ENCODE results near the gene ZFYVE28. TPM values are rescaled to one million over a fixed set of nuclear protein-coding genes. Genes with fewer than 3 reads are reported as not detected.

Gene ZFYVE28
- total RNA-seq, 6 donors from 2014 or later = 10.8 to 51.3 (median 15.2) TPM

DNA sequence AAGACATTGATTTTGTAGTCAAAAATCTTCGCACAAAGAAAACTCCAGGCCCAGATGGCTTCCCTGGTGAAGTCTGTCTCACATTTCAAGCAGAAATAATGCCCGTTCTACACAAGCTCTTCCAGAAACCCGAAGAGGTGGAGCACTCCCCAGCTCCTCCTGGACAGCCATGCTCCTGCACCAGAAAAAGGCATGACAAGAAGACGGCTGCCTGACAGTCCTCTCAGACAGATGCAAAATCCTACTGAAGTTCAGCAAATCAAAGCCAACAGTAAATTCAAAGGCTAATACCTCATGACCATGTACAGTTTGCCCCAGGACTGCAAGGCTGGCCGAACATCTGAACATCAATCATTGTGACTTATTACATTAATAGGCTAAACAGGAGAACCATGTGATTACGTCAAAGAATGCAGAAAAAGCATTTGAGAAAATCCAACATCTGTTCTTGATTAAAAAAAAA lies 125.8 kb downstream of the ZFYVE28 start:
- Histone ChIP-seq H3K4me1 (peaks cover 0 to 5% (median 0%) of the 10 kb centered on the region in 4 donors), H3K27ac (no peak overlapping the region), H3K9me3 (no peaks in the 10 kb centered on the region), H3K4me3 (no peak overlapping the region), H3K36me3 (no peaks in the 10 kb centered on the region), H3K27me3 (no peaks in the 10 kb centered on the region)
- DNase-seq = no peak
- 70 to 71% methylated on average over 6 of the region's 6 CpGs for WGBS, 2 donors
- no peak for TF ChIP-seq EP300 (IDR thresholded peaks at IDR 0.05)
- no peak for TF ChIP-seq POLR2AphosphoS5 (IDR thresholded peaks at IDR 0.05)
- TF ChIP-seq, protein P1, sequence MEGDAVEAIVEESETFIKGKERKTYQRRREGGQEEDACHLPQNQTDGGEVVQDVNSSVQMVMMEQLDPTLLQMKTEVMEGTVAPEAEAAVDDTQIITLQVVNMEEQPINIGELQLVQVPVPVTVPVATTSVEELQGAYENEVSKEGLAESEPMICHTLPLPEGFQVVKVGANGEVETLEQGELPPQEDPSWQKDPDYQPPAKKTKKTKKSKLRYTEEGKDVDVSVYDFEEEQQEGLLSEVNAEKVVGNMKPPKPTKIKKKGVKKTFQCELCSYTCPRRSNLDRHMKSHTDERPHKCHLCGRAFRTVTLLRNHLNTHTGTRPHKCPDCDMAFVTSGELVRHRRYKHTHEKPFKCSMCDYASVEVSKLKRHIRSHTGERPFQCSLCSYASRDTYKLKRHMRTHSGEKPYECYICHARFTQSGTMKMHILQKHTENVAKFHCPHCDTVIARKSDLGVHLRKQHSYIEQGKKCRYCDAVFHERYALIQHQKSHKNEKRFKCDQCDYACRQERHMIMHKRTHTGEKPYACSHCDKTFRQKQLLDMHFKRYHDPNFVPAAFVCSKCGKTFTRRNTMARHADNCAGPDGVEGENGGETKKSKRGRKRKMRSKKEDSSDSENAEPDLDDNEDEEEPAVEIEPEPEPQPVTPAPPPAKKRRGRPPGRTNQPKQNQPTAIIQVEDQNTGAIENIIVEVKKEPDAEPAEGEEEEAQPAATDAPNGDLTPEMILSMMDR (IDR thresholded peaks at IDR 0.05) = no peak
- no peak for TF ChIP-seq POLR2A (IDR thresholded peaks at IDR 0.05)
- ATAC-seq (ENCODE audit: low FRiP score in 2 of 2) = no peak

DNA sequence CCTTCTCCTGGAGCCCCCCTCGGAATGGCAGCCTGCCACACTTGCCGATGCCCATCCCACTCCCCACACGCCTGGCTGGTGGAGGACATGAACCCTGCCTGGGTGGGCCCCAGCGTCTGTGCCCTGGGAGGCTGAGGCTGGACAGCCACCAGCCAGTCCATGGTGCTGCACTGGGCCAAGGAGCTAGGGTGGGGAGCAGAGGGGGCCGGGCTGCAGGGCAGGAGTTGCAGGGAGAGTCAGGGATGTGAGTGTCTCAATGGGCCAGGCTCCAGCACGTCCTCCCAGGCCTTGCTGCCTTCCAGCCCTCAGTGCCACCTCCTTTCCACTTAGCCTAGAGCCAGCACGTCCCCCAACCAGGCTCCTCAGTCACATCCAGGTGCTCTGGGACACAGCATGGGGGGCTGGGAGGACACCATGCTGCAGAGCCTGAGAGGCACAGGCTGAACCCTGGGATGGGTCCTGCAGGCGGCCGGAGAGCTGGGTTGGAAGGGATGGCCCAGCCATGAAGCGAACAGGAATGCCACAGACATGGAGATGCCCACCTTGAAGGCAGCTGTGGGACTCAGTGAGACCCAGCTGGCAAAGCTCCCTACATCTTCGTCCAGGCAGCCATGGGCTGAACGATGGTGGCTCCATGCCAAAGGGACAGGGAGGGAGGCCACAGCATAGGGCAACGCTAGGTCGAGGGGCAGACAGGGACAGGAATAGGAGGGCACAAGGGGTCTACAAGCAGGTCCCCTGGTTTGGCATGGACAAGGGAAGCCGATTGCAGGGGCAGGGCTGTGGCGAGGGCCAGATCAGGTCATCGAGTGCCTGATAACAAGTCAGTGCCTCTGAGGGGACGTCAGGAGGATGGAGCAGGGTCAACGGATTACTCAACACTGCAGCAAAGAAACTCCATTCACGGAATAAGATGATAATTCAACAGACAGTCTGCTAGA lies 126.5 kb downstream of the ZFYVE28 start:
- Histone ChIP-seq H3K9me3 (no peaks in the 10 kb centered on the region), H3K4me1 (peaks cover 0 to 5% (median 0%) of the 10 kb centered on the region in 4 donors), H3K27me3 (no peaks in the 10 kb centered on the region), H3K27ac (peak overlapping the region in 1 of 4 donors; percentile 15), H3K4me3 (no peak overlapping the region), H3K36me3 (no peaks in the 10 kb centered on the region)
- TF ChIP-seq POLR2A (IDR thresholded peaks at IDR 0.05) = no peak
- TF ChIP-seq EP300 (IDR thresholded peaks at IDR 0.05) = no peak
- TF ChIP-seq POLR2AphosphoS5 (IDR thresholded peaks at IDR 0.05) = no peak
- TF ChIP-seq, protein P1 (IDR thresholded peaks at IDR 0.05) = no peak
- peak; percentile 11 to 66 for DNase-seq
- peak in 1 of 2 donors; percentile 7 for ATAC-seq (ENCODE audit: low FRiP score in 2 of 2)
- WGBS, 2 donors = 81 to 83% methylated on average over 11 to 18 of the region's 20 CpGs

DNA sequence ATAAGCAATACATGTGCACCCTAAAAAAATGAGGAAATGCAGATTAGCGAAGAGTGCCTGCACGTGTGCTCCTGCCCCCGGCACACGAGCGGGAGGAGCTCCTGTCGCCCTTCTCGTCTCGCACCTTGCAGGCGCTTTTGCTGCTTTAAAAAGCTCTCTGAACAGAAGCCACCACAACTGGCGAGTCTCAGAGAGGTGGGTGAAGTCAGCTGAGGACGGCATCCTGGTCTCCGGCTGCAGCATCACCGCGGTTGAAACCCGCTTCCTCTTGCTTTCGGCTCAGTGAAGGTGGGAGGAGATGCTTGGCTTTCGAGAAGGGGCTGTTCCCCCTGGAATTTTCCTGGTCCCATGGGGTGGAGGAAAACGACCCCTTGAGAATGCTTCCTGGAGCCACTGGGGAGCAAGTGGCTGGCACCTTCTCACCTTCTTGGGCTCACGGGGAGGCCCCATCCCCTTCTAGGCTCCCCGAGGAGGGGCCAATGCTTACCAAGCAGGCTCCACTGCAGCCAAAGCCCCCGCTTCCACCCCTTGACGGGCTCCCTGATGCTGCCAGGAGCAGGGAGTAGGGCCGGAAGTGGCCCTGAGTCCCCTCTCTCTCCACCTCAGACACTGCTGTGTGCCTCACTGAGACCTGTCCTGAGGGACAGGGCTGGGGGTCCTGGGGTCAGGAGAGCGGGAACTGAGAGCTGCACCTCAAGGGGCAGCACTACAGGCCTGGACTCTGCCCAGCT lies 127.3 kb downstream of the ZFYVE28 start:
- ATAC-seq (ENCODE audit: low FRiP score in 2 of 2) = peak in 1 of 2 donors; percentile 5
- H3K4me1 ChIP-seq = peaks cover 0 to 5% (median 0%) of the 10 kb centered on the region in 4 donors
- 62% methylated on average over 19 to 24 of the region's 24 CpGs for WGBS, 2 donors
- TF ChIP-seq, protein P1 (IDR thresholded peaks at IDR 0.05) = no peak
- TF ChIP-seq POLR2AphosphoS5 (IDR thresholded peaks at IDR 0.05) (no peak), EP300 (IDR thresholded peaks at IDR 0.05) (no peak), POLR2A (IDR thresholded peaks at IDR 0.05) (no peak)
- DNase-seq = peak in 1 of 2 donors; percentile 36
- H3K4me3 ChIP-seq = no peak overlapping the region
- no peaks in the 10 kb centered on the region for H3K9me3 ChIP-seq
- H3K36me3 ChIP-seq = no peaks in the 10 kb centered on the region
- H3K27ac ChIP-seq = peak overlapping the region in 1 of 4 donors; percentile 15
- no peaks in the 10 kb centered on the region for H3K27me3 ChIP-seq

DNA sequence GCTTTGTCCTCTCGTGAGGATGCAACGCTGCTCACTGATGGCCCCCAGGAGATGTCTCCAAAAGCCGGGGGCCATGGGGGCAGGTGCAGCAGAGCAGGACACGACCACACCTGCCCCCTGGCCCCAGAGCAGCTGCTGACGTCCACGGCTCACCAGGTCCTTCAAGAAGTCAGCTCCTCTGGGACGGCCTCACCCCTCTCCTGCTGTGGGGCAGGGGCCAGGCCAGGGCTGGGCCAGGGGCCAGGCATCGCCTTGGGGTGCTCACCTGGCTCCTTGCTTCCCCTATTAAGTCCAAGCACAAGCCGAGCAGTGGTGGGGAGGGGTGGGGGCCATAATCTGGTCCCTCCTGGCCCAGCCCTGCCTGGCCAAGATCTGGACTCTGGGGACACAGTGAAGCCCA lies 128.0 kb downstream of the ZFYVE28 start:
- TF ChIP-seq POLR2AphosphoS5 (IDR thresholded peaks at IDR 0.05) = no peak
- no peak for TF ChIP-seq POLR2A (IDR thresholded peaks at IDR 0.05)
- Histone ChIP-seq H3K4me1 (peaks cover 0 to 5% (median 0%) of the 10 kb centered on the region in 4 donors), H3K9me3 (no peaks in the 10 kb centered on the region), H3K27ac (no peak overlapping the region), H3K4me3 (no peak overlapping the region), H3K27me3 (no peaks in the 10 kb centered on the region), H3K36me3 (no peaks in the 10 kb centered on the region)
- DNase-seq (peak; percentile 15 to 79), ATAC-seq (ENCODE audit: low FRiP score in 2 of 2) (no peak)
- WGBS, 2 donors = 88 to 89% methylated on average over 1 to 9 of the region's 9 CpGs

DNA sequence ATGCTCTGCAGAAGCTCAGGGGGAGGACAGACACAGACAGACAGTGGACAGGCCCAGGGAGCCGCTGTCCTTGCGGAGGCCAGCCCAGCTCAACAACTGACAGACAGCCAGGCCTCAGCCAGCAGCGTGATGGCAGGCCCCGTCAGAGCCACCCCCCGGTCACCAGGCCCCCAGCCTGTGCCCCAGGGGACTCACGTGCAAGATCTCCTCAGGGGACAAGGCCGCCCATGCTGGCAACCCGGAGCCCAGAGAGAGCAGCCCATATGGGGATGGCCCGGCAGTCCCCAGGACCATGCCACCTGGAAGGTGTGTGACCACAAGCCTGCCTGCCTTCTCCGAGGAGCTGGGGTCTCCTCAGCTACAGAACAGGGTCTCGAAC lies 128.5 kb downstream of the ZFYVE28 start:
- DNase-seq (peak; percentile 13 to 60), ATAC-seq (ENCODE audit: low FRiP score in 2 of 2) (no peak)
- Histone ChIP-seq H3K4me1 (peaks cover 0 to 5% (median 0%) of the 10 kb centered on the region in 4 donors), H3K9me3 (no peaks in the 10 kb centered on the region), H3K27ac (no peak overlapping the region), H3K27me3 (no peaks in the 10 kb centered on the region), H3K4me3 (no peak overlapping the region), H3K36me3 (no peaks in the 10 kb centered on the region)
- TF ChIP-seq EP300 (IDR thresholded peaks at IDR 0.05) = no peak
- 100% methylated on average over 2 of the region's 11 CpGs; no CpG with 5 or more reads in 1 of the 2 donors for WGBS, 2 donors
